SK-N-DZ (cell line): ENCODE results near the gene LRRC27.

Source experiments
- DNase-seq: peaks from one replicate; pipeline ENCODE4 v3.0.0-alpha.2; 2015; ENCODE audit warnings: low spot score

Gene LRRC27

DNA sequence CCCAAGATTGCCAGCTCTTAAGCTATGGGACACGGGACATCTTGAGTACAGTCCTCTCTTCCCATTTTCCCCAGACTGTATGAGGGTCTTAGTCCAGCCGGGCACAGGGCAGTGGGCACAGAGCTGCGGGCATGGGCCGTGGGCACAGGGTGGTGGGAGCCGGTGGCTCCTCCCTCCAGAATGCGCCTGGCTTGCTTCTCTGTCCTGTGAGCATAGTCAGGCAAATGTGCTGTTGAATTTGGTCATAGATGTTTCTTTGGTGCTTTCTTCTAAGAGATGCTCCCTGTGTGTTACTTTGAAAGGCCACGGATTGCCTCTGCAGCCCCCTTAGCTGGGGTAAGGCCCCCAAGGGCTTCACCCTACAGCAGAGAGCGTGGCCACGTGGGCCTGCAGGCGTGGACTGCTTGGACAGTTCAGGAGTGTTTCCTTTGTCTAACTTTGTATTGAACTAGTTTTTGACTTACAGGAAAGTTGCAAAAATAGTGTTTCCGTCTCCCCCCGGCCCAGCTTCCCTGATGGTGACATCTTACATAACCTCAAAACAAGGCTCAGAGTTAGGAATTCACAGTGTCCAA lies 24.7 kb downstream of the LRRC27 start:
- no peak for DNase-seq

DNA sequence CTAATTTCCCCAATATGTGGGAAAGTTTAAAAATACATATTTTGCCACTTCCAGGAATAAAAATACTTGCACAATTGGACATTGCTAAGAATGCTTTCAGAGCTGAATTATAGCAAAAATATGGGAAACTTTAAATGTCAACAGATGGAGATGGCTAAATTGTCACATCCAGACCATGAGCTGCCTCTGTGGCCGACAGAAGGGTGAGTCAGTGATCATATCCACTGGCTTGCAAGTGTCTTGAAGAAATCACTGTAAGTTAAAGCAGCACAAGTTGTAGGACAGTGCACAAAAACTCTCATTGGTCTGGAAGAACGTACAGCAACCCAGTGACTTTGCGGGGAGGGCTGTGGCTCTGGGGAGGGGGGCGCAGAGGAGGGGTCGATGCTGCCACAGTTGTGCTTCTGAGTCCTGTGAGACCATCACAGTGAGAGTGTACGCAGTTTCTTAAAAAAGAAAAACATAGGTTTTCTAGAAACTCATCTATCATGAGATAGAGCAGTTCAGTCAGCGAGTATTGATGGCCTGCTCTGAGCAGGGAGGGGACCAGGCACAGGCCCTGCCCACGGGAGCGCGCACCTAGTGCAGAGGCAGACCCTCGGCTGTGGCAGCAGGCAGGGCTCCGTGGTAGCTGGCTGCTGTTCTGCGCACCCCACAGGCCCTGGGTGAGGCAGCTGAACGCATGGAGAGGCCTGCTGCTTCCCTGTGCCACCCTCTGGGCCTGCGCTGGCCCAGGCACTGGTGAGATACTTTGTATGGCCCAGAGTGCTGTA lies 25.5 kb downstream of the LRRC27 start:
- no peak for DNase-seq

DNA sequence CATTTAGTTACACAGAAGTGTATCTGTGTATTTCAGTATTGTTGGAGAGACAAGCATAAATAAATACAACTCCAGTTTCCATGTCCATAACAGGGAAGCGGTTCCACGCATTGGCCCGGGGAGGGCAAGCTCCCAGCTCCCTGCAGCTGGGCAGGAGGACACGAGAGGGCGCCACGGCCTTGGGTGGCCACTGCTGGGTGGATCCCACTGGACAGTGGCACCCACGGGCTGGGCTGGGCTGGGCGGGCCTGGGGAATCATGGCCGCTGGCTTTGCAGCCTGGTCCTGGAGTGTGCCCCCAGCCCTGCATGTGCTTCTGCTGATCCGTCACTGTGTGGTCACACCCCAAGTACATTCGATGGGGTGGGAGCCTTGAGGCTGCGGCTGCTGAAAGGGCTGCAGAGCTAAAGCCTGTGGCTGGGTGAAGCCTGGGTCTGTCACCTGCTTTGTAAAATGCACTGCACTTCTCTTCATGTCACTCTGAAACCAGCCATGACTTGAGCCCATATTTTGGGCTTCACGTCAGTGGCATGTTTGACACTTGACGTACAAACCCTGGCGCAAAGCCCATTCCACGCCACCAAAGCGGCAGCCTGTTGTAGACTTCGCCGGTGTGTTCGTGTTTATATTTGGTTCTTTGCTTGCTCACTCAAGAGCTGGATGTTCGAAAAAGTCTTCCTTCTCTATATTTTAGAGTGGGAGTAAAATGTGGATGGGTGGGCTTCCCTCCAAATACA lies 27.5 kb downstream of the LRRC27 start:
- DNase-seq: no peak

DNA sequence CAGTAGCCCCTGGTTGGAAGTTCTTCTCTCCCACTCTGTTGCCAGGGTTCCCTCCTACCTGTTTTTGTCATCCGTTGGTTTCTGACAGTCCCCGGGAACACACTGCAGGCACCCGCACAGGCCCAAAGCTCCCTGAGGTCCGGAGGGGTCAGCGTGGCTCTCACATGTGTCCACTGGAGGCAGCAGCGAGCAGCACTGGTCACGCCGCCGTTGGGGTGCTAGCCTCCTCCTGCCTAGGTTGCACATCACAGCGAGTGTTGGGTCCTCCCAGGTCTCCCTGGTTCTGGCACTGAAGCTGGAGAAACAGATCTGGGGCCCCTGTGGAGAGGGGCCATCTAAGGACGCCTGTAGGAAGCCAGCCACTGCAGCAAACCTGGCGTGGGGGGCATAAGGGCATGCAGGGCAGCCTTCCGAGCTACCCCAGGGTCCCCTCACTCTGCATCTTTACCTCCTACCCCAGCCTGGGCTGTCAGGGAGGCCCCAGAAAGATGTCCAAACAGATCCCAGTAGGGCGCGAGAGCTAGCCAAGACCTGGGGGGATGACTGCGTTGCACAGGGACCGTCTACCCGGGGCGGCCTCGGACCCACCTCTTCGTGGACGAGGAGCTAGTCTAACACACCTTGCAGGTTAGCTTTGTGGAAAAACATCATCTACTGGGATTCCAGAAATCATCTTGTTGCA lies 28.9 kb downstream of the LRRC27 start:
- peak; percentile 22 for DNase-seq

DNA sequence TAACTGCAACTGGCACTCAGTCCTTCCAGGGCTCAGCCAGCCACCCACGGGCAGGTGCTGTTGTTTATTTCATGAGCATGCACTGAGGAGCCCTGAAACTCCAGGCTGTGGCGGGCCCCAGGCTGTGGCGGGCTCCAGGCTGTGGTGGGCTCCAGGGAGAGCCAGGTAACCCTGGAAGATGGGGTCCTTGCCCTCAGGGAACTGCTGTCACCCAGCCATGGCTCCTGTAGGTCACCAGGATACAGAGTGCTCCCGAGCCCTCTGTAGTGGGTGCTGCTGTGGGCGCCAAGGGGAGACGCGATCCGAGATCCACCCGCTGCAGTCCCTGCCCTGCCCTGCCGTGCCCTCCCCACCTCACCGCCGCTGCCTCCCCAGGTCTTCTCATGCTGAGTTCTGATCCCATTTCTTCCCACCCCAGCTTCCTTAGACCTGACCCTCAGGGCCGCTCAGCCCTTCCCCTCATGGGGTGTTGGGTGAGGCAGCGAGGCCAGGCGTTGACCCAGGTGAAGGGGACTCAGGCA lies 29.6 kb downstream of the LRRC27 start:
- DNase-seq: no peak

DNA sequence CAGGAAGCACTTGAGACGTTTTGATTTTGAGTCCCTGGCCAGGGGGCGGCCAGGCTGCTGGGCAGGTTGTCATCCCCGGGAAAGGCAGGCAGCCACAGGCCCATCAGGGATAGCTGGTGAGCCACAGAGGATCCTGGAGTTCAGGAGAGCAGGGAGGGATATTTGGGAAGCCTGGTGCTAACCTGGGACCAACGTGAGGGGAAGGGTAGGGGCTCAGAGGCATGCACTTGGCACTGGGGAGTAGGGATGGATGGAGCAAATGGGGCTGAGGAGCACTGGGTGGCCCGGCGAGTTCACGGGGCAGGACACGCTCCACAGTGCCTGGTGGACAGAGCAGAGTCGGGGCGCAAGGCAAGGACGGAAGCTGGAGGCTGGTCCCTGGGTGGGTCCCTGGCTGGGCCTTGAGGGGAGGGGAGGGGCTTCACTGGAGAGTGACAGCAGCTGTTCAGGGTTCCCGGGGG lies 30.2 kb downstream of the LRRC27 start:
- DNase-seq: no peak

DNA sequence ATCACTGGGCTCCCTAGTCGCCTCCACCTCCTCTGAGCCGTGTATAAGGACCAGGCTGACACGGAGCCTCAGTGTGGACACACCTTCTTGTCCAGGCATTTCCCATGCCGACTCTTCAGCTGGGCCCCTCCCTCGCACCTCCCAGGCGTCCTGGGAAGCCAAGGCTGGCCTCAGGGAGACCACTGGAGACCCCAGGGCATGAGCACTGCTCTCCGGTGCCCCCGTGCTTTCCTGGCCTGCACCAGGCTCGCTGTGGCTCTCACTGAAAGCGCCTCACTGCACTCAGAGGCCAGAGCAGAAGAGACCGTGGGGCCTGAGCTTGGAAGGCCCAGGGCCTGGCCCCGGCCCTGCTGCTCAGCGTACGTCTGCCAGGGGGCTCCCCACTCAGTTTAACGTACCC lies 31.4 kb downstream of the LRRC27 start:
- DNase-seq: no peak

DNA sequence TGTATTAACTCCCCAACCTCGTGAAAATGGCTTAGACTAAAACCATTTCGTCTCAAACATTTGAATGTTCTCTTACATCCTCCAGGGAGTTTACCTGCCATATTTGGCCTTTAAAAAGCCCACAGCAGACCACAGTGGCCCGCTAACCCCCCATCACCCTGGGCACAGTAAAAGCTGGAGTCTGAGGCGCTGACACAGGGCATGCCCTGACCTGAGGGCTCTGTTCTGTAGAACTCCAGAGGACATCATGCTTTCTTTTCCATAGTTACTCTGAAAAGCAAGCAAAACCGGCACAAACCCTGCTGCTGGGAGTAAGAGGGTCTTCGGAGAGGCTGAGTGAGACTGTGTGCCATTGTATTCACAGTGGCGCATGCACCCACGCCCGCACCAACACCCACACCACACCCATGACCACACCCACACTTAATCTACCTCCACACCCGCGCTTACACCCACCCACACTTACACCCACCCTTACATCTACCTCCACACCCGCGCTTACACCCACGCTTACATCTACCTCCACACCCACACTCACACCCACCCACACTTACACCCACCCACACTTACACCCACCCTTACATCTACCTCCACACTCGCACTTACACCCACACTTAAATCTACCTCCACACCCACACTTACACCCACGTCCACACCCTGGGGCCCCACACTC lies 32.1 kb downstream of the LRRC27 start:
- DNase-seq: peak; percentile 63

DNA sequence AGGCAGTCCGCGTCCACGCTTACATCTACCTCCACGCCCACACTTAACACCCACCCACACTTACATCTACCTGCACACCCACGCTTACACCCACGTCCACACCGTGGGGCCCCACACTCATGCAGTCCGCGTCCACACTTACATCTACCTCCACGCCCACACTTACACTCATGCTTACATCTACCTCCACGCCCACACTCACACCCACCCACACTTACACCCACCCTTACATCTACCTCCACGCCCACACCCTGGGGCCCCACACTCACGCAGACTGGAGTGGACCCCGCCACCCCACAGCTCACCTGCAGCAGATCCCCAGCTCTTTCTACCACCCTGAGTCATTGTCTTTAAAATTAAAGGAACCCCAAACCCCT lies 32.6 kb downstream of the LRRC27 start:
- DNase-seq: no peak

DNA sequence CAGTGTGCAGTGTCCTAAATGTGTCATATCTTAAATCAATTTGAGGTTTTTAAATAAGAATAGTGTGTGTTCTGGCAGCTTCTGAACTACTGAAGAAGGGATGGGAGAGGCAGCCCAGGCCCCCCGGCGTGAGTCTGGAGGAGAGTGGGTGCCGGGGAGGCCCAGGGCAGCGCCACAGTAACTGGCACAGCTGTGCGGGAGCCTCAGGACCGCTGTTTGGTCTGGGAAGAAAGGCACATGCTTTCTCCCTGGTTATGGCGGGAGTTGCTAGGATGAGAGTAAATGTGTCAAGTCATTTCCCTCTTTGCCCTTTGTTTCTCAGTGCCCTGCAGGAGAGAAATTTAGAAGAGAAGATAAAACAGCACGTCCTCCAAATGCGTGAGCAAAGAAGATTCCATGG lies 33.1 kb downstream of the LRRC27 start:
- no peak for DNase-seq

DNA sequence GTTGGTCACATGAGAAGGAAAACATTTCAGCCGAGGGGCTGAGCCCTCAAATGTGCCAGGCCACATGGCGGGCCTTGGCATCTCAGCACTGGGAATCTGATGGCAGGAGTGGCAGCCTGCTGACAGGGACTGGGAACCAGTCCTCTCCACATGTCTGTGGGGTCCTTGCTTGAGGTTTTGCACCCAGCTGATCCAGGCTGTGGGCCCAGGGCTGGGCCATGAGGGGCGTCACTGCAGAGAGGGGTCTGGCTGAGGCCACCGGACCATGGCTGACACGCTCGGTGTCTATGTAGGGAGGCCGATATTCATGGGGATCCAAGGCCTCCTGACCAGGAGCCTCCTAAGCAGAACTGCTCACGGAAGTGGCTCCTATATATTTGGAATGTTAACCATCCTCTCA lies 34.0 kb downstream of the LRRC27 start:
- DNase-seq: no peak

DNA sequence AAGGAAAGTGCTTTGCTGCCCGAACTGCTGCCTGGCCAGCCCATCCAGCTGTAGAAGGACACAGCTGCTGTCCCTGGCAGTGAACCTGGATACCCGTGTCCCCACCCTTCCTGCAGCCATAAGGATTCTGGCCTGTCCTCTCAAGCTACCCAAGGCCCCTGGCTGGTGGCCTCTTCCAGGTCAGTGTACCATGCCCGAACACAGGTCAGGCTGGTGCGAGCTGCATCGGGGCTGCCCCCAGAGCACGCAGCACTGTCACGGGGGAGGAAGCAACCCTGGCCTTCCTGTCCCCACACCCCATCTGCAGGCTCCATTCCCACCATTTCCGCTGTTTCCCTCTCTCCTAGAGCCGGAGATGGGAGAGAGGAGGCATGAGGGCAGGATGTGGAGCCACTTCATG lies 34.5 kb downstream of the LRRC27 start:
- no peak for DNase-seq

DNA sequence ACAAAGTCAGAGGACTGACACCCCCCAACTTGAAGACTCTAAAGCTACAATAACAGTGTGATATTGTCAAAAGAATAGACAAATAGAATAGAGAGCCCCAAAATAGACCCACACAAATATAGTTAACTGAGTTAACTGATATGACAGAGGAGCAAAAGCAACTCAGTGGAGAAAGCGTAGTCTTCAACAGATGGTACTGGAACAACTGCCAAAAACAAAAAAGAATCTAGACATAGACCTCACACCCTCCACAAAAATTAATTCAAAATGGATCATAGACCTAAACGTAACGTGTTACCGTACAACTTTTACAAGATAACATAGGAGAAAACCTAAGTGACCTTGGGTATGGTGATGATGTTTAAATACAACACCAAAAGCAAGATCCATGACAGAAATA lies 36.4 kb downstream of the LRRC27 start:
- no peak for DNase-seq

DNA sequence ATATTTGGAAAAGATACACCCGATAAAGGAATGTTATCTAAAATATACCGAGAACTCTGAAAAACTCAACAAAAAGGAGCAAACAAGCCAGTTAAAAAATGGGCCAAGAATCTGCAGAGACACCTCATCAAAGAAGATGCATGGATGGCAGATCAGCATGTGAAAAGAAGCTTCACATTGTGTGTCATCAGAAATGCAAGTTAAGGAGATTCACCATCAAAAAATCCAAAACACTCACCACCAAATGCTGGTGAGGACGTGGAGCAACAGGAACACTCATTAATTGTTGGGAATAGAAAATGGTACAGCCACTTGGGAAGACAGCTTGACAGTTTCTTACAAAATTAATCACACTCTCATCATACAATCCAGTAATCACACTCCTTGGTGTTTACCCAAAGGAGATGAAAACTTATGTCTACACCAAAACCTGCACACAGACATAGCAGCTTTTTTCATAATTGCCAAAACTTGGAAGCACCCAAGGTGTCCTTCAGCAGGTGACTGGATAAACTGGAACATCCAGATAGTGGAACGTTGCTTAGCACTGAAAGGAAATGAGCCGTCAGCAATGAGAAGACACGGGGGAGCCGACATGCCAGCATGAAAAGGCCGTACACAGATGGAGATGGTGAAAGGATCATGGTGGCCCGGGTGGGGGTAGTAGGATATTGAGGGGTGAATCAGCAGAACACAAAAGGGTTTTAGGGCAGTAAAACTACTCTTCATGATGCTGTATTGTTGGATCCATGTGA lies 37.1 kb downstream of the LRRC27 start:
- DNase-seq: no peak

DNA sequence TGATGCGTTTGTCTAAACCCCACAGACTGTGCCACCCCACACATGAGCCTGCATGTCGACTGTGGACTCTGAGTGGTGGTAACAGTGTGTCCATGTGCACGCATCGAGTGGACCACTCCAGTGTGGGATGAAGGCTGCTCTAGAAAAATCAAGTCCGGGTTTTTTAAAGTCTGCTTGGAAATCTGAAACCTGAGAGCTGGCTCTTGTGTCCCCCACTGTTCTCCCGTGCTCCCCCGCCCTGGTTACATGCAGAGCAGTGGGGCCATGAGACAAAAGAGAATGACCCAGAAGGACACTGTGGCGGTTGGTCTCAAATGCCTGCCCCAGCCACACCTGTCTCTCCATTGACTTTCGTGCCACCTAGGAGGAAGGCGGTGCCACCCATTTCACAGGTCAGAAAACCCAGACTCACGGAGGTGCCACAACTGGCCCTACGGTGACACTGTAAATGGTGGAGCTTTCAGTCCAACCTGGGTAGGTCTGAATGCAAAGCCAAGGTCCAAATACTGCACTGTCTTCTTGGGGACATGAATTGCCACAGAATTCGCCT lies 37.7 kb downstream of the LRRC27 start:
- DNase-seq: no peak

DNA sequence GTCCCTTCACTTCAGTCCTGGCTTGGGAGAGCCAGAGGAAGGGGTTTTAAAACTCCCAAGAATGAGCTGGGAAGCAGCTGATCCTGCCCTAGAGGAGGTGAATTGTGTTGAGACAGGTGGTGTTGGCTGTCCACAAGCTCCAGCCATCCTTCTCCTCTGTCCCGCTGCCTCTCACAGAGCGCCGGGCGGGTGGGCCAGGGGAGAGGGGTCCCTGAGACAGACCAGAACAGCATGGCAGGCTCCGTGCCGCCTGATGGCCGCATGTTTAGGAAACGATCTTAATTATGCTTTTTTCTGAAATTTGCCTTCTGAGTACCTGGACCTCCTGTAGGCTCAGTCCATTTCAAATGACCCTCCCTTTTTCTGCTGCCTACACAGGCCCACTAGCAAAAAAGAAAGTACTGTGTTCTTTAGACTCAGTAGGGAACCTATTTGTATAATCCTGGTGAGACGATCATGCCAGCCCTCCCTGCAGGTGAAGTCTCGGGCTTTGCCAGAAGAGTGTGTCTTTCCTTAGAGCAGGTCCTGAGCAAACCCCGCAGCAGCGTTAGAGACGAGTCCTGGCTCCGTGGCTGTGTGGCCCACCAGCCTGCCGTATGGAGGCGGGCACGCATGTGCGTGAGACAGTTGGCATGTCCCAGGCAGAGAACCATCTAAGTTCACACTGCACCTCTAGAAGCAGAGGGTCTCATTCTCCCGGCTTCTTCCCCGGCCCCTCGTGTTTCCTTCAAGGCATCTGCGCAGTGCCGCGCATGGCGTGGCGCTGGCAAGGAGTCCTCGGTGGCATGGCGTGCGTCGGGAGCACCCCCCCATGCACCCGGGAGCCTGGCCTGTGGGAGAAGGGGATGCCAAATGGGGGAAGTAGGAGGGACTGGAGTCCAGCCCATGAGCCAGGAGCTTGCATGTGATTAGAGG lies 38.7 kb downstream of the LRRC27 start:
- no peak for DNase-seq

DNA sequence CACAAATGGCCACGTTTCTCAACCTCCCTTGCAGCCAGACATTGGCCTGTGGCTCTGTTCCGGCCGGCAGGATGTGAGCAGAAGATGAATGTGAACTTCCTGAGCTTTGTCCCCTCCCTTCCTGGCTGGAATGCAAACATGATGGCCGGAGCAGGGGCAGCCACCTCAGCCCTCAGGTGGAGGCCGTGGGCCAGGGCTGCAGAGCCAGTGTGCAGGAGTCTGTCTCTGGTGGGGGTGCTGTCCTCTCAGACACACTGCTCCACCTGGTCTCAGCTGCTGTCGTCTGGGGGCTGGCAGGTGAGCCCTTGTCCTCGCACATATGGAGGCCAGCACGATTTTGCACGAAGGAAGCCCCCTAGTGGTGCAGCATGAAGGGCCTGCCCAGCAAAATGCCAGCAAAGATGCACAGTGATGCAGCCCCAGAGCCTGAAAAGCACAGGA lies 39.7 kb downstream of the LRRC27 start:
- DNase-seq: no peak

DNA sequence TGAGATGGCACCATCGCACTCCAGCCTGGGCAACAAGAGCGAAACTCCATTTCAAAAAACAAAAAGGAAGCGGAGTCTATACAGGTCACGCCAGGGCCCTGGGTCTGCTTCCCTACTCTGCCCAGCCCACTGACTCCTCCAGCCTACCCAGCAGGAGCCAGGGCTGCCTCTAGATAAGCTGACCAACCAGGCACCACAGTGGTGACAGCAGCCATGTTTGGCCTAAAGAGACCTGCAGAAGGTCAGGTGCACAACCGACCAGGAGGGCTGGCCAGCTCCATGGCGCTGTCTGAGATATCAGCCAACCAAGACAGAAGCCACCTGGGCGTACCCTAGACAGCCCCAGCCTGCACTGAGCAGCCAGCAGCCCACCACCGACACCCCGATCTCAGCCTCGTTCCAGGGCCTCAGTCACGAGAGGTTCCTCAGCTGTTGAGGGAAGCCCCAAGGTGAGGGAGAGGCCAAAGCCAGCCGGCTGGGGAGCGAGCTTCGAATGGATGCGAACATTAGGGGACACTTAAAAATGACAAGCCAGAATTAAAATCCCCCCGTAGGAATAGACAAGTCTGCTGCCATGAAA lies 40.6 kb downstream of the LRRC27 start:
- no peak for DNase-seq
